Ishikawa (cell line): ENCODE data around the gene RPS29.

Experiments used
- CEBPB ChIP-seq: IDR thresholded peaks from 2 replicates; pipeline ENCODE4 v1.6.1; 2012
- CREB1 ChIP-seq: IDR thresholded peaks from 2 replicates; pipeline ENCODE4 v1.6.1; 2012; ENCODE audit warnings: low read depth
- EGR1 ChIP-seq: IDR thresholded peaks from 2 replicates; pipeline ENCODE4 v1.6.1; 2012
- EP300 ChIP-seq: IDR thresholded peaks from 2 replicates; pipeline ENCODE4 v1.6.1; 2012; ENCODE audit warnings: borderline replicate concordance
- FOXM1 ChIP-seq: IDR thresholded peaks from 2 replicates; pipeline ENCODE4 v1.6.1; 2012; ENCODE audit warnings: low read depth, borderline replicate concordance
- MAX ChIP-seq: IDR thresholded peaks from 2 replicates; pipeline ENCODE4 v1.6.1; 2012
- NFIC ChIP-seq: IDR thresholded peaks from 2 replicates; pipeline ENCODE4 v1.6.1; 2012
- RAD21 ChIP-seq: IDR thresholded peaks from 2 replicates; pipeline ENCODE4 v1.6.1; 2012; ENCODE audit warnings: low read depth
- REST ChIP-seq: IDR thresholded peaks from 2 replicates; pipeline ENCODE4 v1.6.1; 2012; ENCODE audit warnings: low read depth, mild to moderate bottlenecking
- TAF1 ChIP-seq: IDR thresholded peaks from 2 replicates; pipeline ENCODE4 v1.6.1; 2012; ENCODE audit warnings: low read depth, mild to moderate bottlenecking
- TCF12 ChIP-seq: IDR thresholded peaks from 2 replicates; pipeline ENCODE4 v1.6.1; 2012; ENCODE audit warnings: low read depth
- TEAD4 ChIP-seq: IDR thresholded peaks from 2 replicates; pipeline ENCODE4 v1.6.1; 2012
- USF1 ChIP-seq: IDR thresholded peaks from 2 replicates; pipeline ENCODE4 v1.6.1; 2012
- YY1 ChIP-seq: IDR thresholded peaks from 2 replicates; pipeline ENCODE4 v1.6.1; 2012; ENCODE audit warnings: low read depth
- ZBTB7A ChIP-seq: IDR thresholded peaks from 2 replicates; pipeline ENCODE4 v1.6.1; 2012; ENCODE audit warnings: low read depth

RPS29 gene

GRCh38 chr14:49598189-49598484, 12.0 kb upstream of the RPS29 start:
- TF ChIP-seq YY1: no peak
- TF ChIP-seq MAX: no peak
- TF ChIP-seq TEAD4: no peak
- no peak for TF ChIP-seq CREB1
- no peak for TF ChIP-seq REST
- no peak for TF ChIP-seq TAF1
- TF ChIP-seq CEBPB: no peak
- no peak for TF ChIP-seq RAD21
- TF ChIP-seq ZBTB7A: no peak
- TF ChIP-seq EP300: no peak
- TF ChIP-seq NFIC: no peak
- TF ChIP-seq EGR1: no peak
- TF ChIP-seq USF1: no peak

- no peak for TF ChIP-seq USF1
- TF ChIP-seq RAD21: no peak
- no peak for TF ChIP-seq TAF1
- no peak for TF ChIP-seq CREB1
- TF ChIP-seq CEBPB: no peak
- no peak for TF ChIP-seq YY1
- TF ChIP-seq EP300: no peak
- no peak for TF ChIP-seq NFIC
- TF ChIP-seq FOXM1: no peak
- no peak for TF ChIP-seq TEAD4
- TF ChIP-seq REST: no peak
- no peak for TF ChIP-seq ZBTB7A
- no peak for TF ChIP-seq TCF12
- no peak for TF ChIP-seq MAX
- no peak for TF ChIP-seq EGR1
Observed at GRCh38 chr14:49594347-49595091, 8.3 kb upstream of the RPS29 start.

- TF ChIP-seq EGR1 (no peak), USF1 (no peak), ZBTB7A (no peak), TEAD4 (no peak), YY1 (no peak), RAD21 (no peak), MAX (no peak), FOXM1 (no peak), REST (no peak), CREB1 (no peak), CEBPB (no peak), NFIC (no peak), TCF12 (no peak), TAF1 (no peak), EP300 (no peak)
Observed at GRCh38 chr14:49593016-49593415, 6.8 kb upstream of the RPS29 start.
